OCI-LY3 (cell line): Measurements from ENCODE around the gene TTC7B.

Experiments used
- CTCF ChIP-seq: fragments of 200-600, 300-600 bp; sonication (generic); IDR thresholded peaks from 2 replicates; pipeline ENCODE4 v1.5.1; 2014; ENCODE audit warnings: antibody characterized with exemption, low read length, low read depth
- EZH2phosphoT487 ChIP-seq: fragments of 200-600 bp; shearing (Covaris generic); IDR thresholded peaks from 2 replicates; pipeline ENCODE4 v1.6.1; 2018; ENCODE audit warnings: antibody characterized with exemption, mixed run types, low read depth

- TF ChIP-seq CTCF (no peak), EZH2phosphoT487 (no peak)
Observed at GRCh38 chr14:90609376-90609775, 206.9 kb downstream of the TTC7B start.
